ENCODE data around the gene TAGAP. TPM values are rescaled to one million over a fixed set of nuclear protein-coding genes. Genes with fewer than 3 reads are reported as not detected.

The TAGAP gene
- total and polyA plus RNA-seq, 2 of the 8 experiments (the other 6 are each of a cell fraction or from before 2014, with no cell fraction given): not detected

- TF ChIP-seq CTBP2 (IDR thresholded peaks at IDR 0.05; ENCODE audit: borderline replicate concordance, insufficient read depth, insufficient read length, low read length): no peak
- TF ChIP-seq SP1 (IDR thresholded peaks at IDR 0.05; ENCODE audit: low read depth, low read length): peak; percentile 78
- no peak for TF ChIP-seq SUZ12 (IDR thresholded peaks at IDR 0.05; ENCODE audit: low read length)
- TF ChIP-seq RXRA (IDR thresholded peaks at IDR 0.05; ENCODE audit: insufficient read depth, low read depth, low read length): no peak
- TF ChIP-seq BRCA1 (IDR thresholded peaks at IDR 0.05; ENCODE audit: low read depth, low read length): no peak
- peak; percentile 96 to 98 for TF ChIP-seq POLR2A (IDR thresholded peaks at IDR 0.05; ENCODE audit: control extremely low read depth in 1 of 2, low read depth in 2 of 2, low read length in 2 of 2)
- TF ChIP-seq RFX5 (IDR thresholded peaks at IDR 0.05; ENCODE audit: borderline replicate concordance, low read depth, low read length): no peak
- TF ChIP-seq SAP30 (IDR thresholded peaks at IDR 0.05; ENCODE audit: insufficient read depth, insufficient replicate concordance, low read length): no peak
- no peak for TF ChIP-seq NANOG (IDR thresholded peaks at IDR 0.05; ENCODE audit: insufficient read depth, low read depth, low read length, poor library complexity, severe bottlenecking)
- no peak for TF ChIP-seq FOSL1 (IDR thresholded peaks at IDR 0.05; ENCODE audit: insufficient read depth, low read depth, low read length)
- peak; percentile 45; the same call in 1 of the 2 replicates for TF ChIP-seq SRF (IDR thresholded peaks at IDR 0.05; ENCODE audit: low read depth, low read length)
- TF ChIP-seq ZNF274 (IDR thresholded peaks at IDR 0.05; ENCODE audit: borderline replicate concordance, extremely low read depth, low read length): no peak
- TF ChIP-seq TEAD4 (IDR thresholded peaks at IDR 0.05; ENCODE audit: low read depth, low read length): peak; percentile 87
- peak; percentile 92 to 96; a peak in 3 of 4 replicates for TF ChIP-seq SIN3A (conservative IDR thresholded peaks at IDR 0.05 in 1 of 2, IDR thresholded peaks at IDR 0.05 in 1 of 2; ENCODE audit: low read depth in 1 of 2, low read length in 2 of 2)
- TF ChIP-seq CEBPB (IDR thresholded peaks at IDR 0.05; ENCODE audit: low read depth, low read length): no peak
- TF ChIP-seq SIRT6 (IDR thresholded peaks at IDR 0.05; ENCODE audit: low read length): no peak
- no peak for TF ChIP-seq HDAC6 (IDR thresholded peaks at IDR 0.05; ENCODE audit: low read depth, low read length)
- TF ChIP-seq E2F6 (IDR thresholded peaks at IDR 0.05): peak; percentile 95
- TF ChIP-seq ATF2 (IDR thresholded peaks at IDR 0.05; ENCODE audit: low read length): no peak
- no peak for TF ChIP-seq SIX5 (IDR thresholded peaks at IDR 0.05; ENCODE audit: low read depth, low read length)
- no peak for TF ChIP-seq POU5F1 (IDR thresholded peaks at IDR 0.05; ENCODE audit: low read depth, low read length)
Observed at GRCh38 chr6:158999666-159000403, 45.0 kb downstream of the TAGAP start, which contains the start of gene RSPH3 (continued).
